Measurements from ENCODE around the gene PALD1.
"Not testable (repeated sequence)": the region's sequence is repeated elsewhere in the genome, so short reads cannot be mapped to it uniquely, and the experiment has no call there.

PALD1 gene

GRCh38 chr10:70477661-70478162 is 855 bp upstream of the PALD1 start:
- no peaks in the 10 kb centered on the region for H3K27me3 ChIP-seq (ENCODE audit: control insufficient read depth, insufficient read depth, low read length)
- H3K36me3 ChIP-seq (ENCODE audit: control insufficient read depth, insufficient read depth, low read length) = no peaks in the 10 kb centered on the region
- no peak overlapping the region for H3K9ac ChIP-seq (ENCODE audit: low read depth, low read length)
- peaks cover 6% of the 10 kb centered on the region for H3K4me1 ChIP-seq (ENCODE audit: control insufficient read depth, insufficient read depth, low read length)
- no peaks in the 10 kb centered on the region for H3K9me3 ChIP-seq (ENCODE audit: control insufficient read depth, insufficient read depth, low read length)
- H3K4me3 ChIP-seq (ENCODE audit: low read depth, low read length) = peak overlapping the region; percentile 65

GRCh38 chr10:70479165-70479581 is 606 bp downstream of the PALD1 start:
- H3K9me3 ChIP-seq (ENCODE audit: control insufficient read depth, insufficient read depth, low read length) = no peaks in the 10 kb centered on the region
- H3K9ac ChIP-seq (ENCODE audit: low read depth, low read length) = peak overlapping the region; percentile 56
- no peaks in the 10 kb centered on the region for H3K27me3 ChIP-seq (ENCODE audit: control insufficient read depth, insufficient read depth, low read length)
- H3K4me1 ChIP-seq (ENCODE audit: control insufficient read depth, insufficient read depth, low read length) = peaks cover 6% of the 10 kb centered on the region
- peak overlapping the region; percentile 82 for H3K4me3 ChIP-seq (ENCODE audit: low read depth, low read length)
- peaks cover 3% of the 10 kb centered on the region for H3K36me3 ChIP-seq (ENCODE audit: control insufficient read depth, insufficient read depth, low read length)

- peaks cover 6% of the 10 kb centered on the region for H3K4me1 ChIP-seq (ENCODE audit: control insufficient read depth, insufficient read depth, low read length)
- peak overlapping the region; percentile 26 for H3K9ac ChIP-seq (ENCODE audit: low read depth, low read length)
- no peaks in the 10 kb centered on the region for H3K27me3 ChIP-seq (ENCODE audit: control insufficient read depth, insufficient read depth, low read length)
These were observed 1.2 kb downstream of the PALD1 start for GRCh38 chr10:70479626-70480238.

GRCh38 chr10:70480239-70480861 is 1.8 kb downstream of the PALD1 start:
- Histone ChIP-seq H3K27me3 (ENCODE audit: control insufficient read depth, insufficient read depth, low read length) (no peaks in the 10 kb centered on the region), H3K9me3 (ENCODE audit: control insufficient read depth, insufficient read depth, low read length) (no peaks in the 10 kb centered on the region), H3K4me1 (ENCODE audit: control insufficient read depth, insufficient read depth, low read length) (peaks cover 6% of the 10 kb centered on the region), H3K9ac (ENCODE audit: low read depth, low read length) (peak overlapping the region; percentile 24), H3K4me3 (ENCODE audit: low read depth, low read length) (peak overlapping the region; percentile 82), H3K36me3 (ENCODE audit: control insufficient read depth, insufficient read depth, low read length) (peaks cover 3% of the 10 kb centered on the region)

More at GRCh38 chr10:70479626-70480238, 1.2 kb downstream of the PALD1 start:
- H3K9me3 ChIP-seq (ENCODE audit: control insufficient read depth, insufficient read depth, low read length) = no peaks in the 10 kb centered on the region
- H3K4me3 ChIP-seq (ENCODE audit: low read depth, low read length) = peak overlapping the region; percentile 82
- peaks cover 3% of the 10 kb centered on the region for H3K36me3 ChIP-seq (ENCODE audit: control insufficient read depth, insufficient read depth, low read length)

- Histone ChIP-seq H3K4me1 (ENCODE audit: control insufficient read depth, insufficient read depth, low read length) (peaks cover 6% of the 10 kb centered on the region), H3K9ac (ENCODE audit: low read depth, low read length) (no peak overlapping the region), H3K27me3 (ENCODE audit: control insufficient read depth, insufficient read depth, low read length) (no peaks in the 10 kb centered on the region), H3K4me3 (ENCODE audit: low read depth, low read length) (no peak overlapping the region), H3K9me3 (ENCODE audit: control insufficient read depth, insufficient read depth, low read length) (no peaks in the 10 kb centered on the region), H3K36me3 (ENCODE audit: control insufficient read depth, insufficient read depth, low read length) (peaks cover 3% of the 10 kb centered on the region)
These were observed 2.5 kb downstream of the PALD1 start for GRCh38 chr10:70481105-70481504.

- Histone ChIP-seq H3K9me3 (ENCODE audit: control insufficient read depth, insufficient read depth, low read length) (no peaks in the 10 kb centered on the region), H3K4me3 (ENCODE audit: low read depth, low read length) (no peak overlapping the region), H3K27me3 (ENCODE audit: control insufficient read depth, insufficient read depth, low read length) (no peaks in the 10 kb centered on the region), H3K4me1 (ENCODE audit: control insufficient read depth, insufficient read depth, low read length) (peaks cover 6% of the 10 kb centered on the region), H3K36me3 (ENCODE audit: control insufficient read depth, insufficient read depth, low read length) (peaks cover 3% of the 10 kb centered on the region), H3K9ac (ENCODE audit: low read depth, low read length) (no peak overlapping the region)
These were observed 3.4 kb downstream of the PALD1 start for GRCh38 chr10:70481831-70482530.

GRCh38 chr10:70482982-70483760 is 4.6 kb downstream of the PALD1 start:
- Histone ChIP-seq H3K9me3 (ENCODE audit: control insufficient read depth, insufficient read depth, low read length) (no peaks in the 10 kb centered on the region), H3K36me3 (ENCODE audit: control insufficient read depth, insufficient read depth, low read length) (peaks cover 3% of the 10 kb centered on the region), H3K4me3 (ENCODE audit: low read depth, low read length) (no peak overlapping the region), H3K4me1 (ENCODE audit: control insufficient read depth, insufficient read depth, low read length) (peaks cover 6% of the 10 kb centered on the region), H3K9ac (ENCODE audit: low read depth, low read length) (no peak overlapping the region), H3K27me3 (ENCODE audit: control insufficient read depth, insufficient read depth, low read length) (no peaks in the 10 kb centered on the region)

GRCh38 chr10:70483872-70484271 is 5.3 kb downstream of the PALD1 start:
- not testable (repeated sequence) for H3K36me3 ChIP-seq (ENCODE audit: control insufficient read depth, insufficient read depth, low read length); H3K4me1 ChIP-seq (ENCODE audit: control insufficient read depth, insufficient read depth, low read length); H3K4me3 ChIP-seq (ENCODE audit: low read depth, low read length); H3K9ac ChIP-seq (ENCODE audit: low read depth, low read length); H3K9me3 ChIP-seq (ENCODE audit: control insufficient read depth, insufficient read depth, low read length); H3K27me3 ChIP-seq (ENCODE audit: control insufficient read depth, insufficient read depth, low read length)

- Histone ChIP-seq H3K36me3 (ENCODE audit: control insufficient read depth, insufficient read depth, low read length) (peaks cover 3% of the 10 kb centered on the region), H3K9ac (ENCODE audit: low read depth, low read length) (no peak overlapping the region), H3K4me1 (ENCODE audit: control insufficient read depth, insufficient read depth, low read length) (no peaks in the 10 kb centered on the region), H3K27me3 (ENCODE audit: control insufficient read depth, insufficient read depth, low read length) (no peaks in the 10 kb centered on the region), H3K9me3 (ENCODE audit: control insufficient read depth, insufficient read depth, low read length) (no peaks in the 10 kb centered on the region), H3K4me3 (ENCODE audit: low read depth, low read length) (no peak overlapping the region)
These were observed 9.3 kb downstream of the PALD1 start for GRCh38 chr10:70487824-70488223.

- H3K4me1 ChIP-seq (ENCODE audit: control insufficient read depth, insufficient read depth, low read length) = peaks cover 15% of the 10 kb centered on the region
- H3K4me3 ChIP-seq (ENCODE audit: low read depth, low read length) = no peak overlapping the region
- no peaks in the 10 kb centered on the region for H3K27me3 ChIP-seq (ENCODE audit: control insufficient read depth, insufficient read depth, low read length)
- H3K9me3 ChIP-seq (ENCODE audit: control insufficient read depth, insufficient read depth, low read length) = no peaks in the 10 kb centered on the region
- no peaks in the 10 kb centered on the region for H3K36me3 ChIP-seq (ENCODE audit: control insufficient read depth, insufficient read depth, low read length)
- no peak overlapping the region for H3K9ac ChIP-seq (ENCODE audit: low read depth, low read length)
These were observed 11.6 kb downstream of the PALD1 start for GRCh38 chr10:70490142-70490541.

- Histone ChIP-seq H3K27me3 (ENCODE audit: control insufficient read depth, insufficient read depth, low read length) (no peaks in the 10 kb centered on the region), H3K9me3 (ENCODE audit: control insufficient read depth, insufficient read depth, low read length) (no peaks in the 10 kb centered on the region), H3K4me1 (ENCODE audit: control insufficient read depth, insufficient read depth, low read length) (peaks cover 15% of the 10 kb centered on the region), H3K4me3 (ENCODE audit: low read depth, low read length) (no peak overlapping the region), H3K36me3 (ENCODE audit: control insufficient read depth, insufficient read depth, low read length) (no peaks in the 10 kb centered on the region), H3K9ac (ENCODE audit: low read depth, low read length) (no peak overlapping the region)
These were observed 13.0 kb downstream of the PALD1 start for GRCh38 chr10:70491614-70492013.

Measured in iPS-15b (cell line).